Measurements from ENCODE around the gene SKOR1. TPM values are rescaled to one million over a fixed set of nuclear protein-coding genes. Genes with fewer than 3 reads are reported as not detected.

The SKOR1 gene
- total and polyA plus RNA-seq, 2 donors (not counting 1 experiment from before 2014, with no cell fraction given): 0.01 to 0.17 TPM

DNA sequence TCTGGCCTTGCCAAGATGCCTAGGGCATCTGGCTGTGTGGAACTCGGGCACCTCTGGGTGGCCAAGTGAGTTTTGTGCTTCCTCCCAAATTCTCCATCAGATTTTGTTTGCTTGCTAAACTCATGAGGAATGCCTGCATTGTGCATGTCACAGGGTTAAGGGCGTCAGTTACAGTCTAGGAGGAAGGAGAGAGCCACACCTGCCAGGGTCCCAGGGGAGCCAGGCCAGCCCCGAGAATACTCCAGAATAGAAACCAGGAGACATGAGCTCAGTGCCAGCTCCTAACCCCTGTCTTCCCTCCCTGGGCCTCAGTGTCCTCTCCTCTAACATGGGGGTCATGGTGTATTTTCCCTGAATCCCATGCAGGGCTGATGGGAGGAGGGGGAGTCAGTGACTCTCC, 22.0 kb upstream of the SKOR1 start:
- Histone ChIP-seq H3K4me1 (ENCODE audit: control insufficient read depth, extremely low read depth, insufficient read depth, low read length) (no peaks in the 10 kb centered on the region), H3K79me2 (ENCODE audit: control insufficient read depth, insufficient read depth, low read length) (no peaks in the 10 kb centered on the region), H3K4me3 (replicated peaks in 1 of 4; ENCODE audit: control extremely low read depth in 1 of 4, insufficient read depth in 1 of 4, low read depth in 3 of 4, low read length in 4 of 4) (no peak overlapping the region), H4K20me1 (ENCODE audit: control insufficient read depth, extremely low read depth, insufficient read depth, low read length) (no peaks in the 10 kb centered on the region), H3K4me2 (ENCODE audit: extremely low read depth, insufficient read depth, low read length) (no peak overlapping the region), H3K27me3 (ENCODE audit: control insufficient read depth, insufficient read depth, low read length) (no peaks in the 10 kb centered on the region), H3K9me3 (ENCODE audit: control insufficient read depth, insufficient read depth, low read depth, low read length) (no peaks in the 10 kb centered on the region), H2AFZ (ENCODE audit: low read length) (no peak overlapping the region), H3K36me3 (ENCODE audit: control insufficient read depth, insufficient read depth, low read length) (no peaks in the 10 kb centered on the region), H3K27ac (ENCODE audit: insufficient read depth, low read length) (no peak overlapping the region), H3K9ac (ENCODE audit: insufficient read depth, low read length) (no peak overlapping the region)
- no peak for DNase-seq (ENCODE audit: low read depth in 2 of 2)
- TF ChIP-seq EZH2 (IDR thresholded peaks at IDR 0.05; ENCODE audit: low read length, missing control alignments): no peak
- TF ChIP-seq, protein P1, sequence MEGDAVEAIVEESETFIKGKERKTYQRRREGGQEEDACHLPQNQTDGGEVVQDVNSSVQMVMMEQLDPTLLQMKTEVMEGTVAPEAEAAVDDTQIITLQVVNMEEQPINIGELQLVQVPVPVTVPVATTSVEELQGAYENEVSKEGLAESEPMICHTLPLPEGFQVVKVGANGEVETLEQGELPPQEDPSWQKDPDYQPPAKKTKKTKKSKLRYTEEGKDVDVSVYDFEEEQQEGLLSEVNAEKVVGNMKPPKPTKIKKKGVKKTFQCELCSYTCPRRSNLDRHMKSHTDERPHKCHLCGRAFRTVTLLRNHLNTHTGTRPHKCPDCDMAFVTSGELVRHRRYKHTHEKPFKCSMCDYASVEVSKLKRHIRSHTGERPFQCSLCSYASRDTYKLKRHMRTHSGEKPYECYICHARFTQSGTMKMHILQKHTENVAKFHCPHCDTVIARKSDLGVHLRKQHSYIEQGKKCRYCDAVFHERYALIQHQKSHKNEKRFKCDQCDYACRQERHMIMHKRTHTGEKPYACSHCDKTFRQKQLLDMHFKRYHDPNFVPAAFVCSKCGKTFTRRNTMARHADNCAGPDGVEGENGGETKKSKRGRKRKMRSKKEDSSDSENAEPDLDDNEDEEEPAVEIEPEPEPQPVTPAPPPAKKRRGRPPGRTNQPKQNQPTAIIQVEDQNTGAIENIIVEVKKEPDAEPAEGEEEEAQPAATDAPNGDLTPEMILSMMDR (conservative IDR thresholded peaks at IDR 0.05 in 1 of 2, IDR thresholded peaks at IDR 0.05 in 1 of 2; ENCODE audit: low read depth in 1 of 2, low read length in 2 of 2): no peak

DNA sequence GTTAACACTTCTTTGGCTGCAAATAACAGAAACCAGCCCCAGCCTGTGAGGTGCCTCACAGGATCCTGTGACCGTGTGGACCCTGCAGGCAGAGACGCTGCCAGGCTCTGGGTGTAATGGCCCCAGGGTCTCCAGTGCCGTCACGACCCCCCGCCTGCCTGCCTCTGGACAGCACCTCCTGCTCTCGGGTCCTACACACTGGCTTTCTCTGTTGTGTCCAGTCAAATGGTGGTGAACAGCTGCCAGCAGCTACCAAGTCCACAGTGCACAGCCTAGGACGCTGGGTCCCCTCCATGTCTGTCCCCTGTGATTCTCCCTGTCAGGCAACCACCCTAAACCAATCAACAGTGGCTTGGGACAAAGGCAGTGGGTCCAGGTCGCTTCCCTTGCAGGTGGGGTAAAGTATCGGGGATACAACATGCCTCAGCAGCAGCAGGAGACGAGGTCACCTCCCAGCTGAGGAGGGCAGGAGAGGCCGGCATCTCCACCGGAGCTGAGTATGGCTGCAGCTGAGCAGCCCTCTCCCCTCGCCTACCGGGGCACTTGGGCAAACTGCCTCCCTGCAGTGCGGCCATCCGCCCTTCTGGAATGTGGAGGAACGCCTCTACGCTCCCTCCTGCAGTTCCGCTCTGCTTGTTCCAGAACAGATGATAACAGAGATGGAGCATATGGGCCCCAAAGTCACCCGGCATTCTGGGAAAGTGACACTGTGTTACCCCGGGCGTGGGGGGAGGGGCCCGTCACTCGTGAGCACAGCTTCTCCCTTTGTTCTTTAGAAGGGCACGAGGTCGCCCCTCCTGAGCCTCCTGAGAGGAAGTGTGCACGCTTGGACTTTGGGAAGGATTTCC, 21.1 kb upstream of the SKOR1 start:
- Histone ChIP-seq H3K9me3 (ENCODE audit: control insufficient read depth, insufficient read depth, low read depth, low read length) (no peaks in the 10 kb centered on the region), H3K27me3 (ENCODE audit: control insufficient read depth, insufficient read depth, low read length) (no peaks in the 10 kb centered on the region), H3K4me1 (ENCODE audit: control insufficient read depth, extremely low read depth, insufficient read depth, low read length) (no peaks in the 10 kb centered on the region), H4K20me1 (ENCODE audit: control insufficient read depth, extremely low read depth, insufficient read depth, low read length) (no peaks in the 10 kb centered on the region), H3K4me3 (replicated peaks in 1 of 4; ENCODE audit: control extremely low read depth in 1 of 4, insufficient read depth in 1 of 4, low read depth in 3 of 4, low read length in 4 of 4) (no peak overlapping the region), H3K9ac (ENCODE audit: insufficient read depth, low read length) (no peak overlapping the region), H3K79me2 (ENCODE audit: control insufficient read depth, insufficient read depth, low read length) (no peaks in the 10 kb centered on the region), H3K36me3 (ENCODE audit: control insufficient read depth, insufficient read depth, low read length) (no peaks in the 10 kb centered on the region), H2AFZ (ENCODE audit: low read length) (no peak overlapping the region), H3K27ac (ENCODE audit: insufficient read depth, low read length) (no peak overlapping the region), H3K4me2 (ENCODE audit: extremely low read depth, insufficient read depth, low read length) (no peak overlapping the region)
- no peak for DNase-seq (ENCODE audit: low read depth in 2 of 2)
- no peak for TF ChIP-seq EZH2 (IDR thresholded peaks at IDR 0.05; ENCODE audit: low read length, missing control alignments)
- TF ChIP-seq, protein P1 (conservative IDR thresholded peaks at IDR 0.05 in 1 of 2, IDR thresholded peaks at IDR 0.05 in 1 of 2; ENCODE audit: low read depth in 1 of 2, low read length in 2 of 2): no peak

DNA sequence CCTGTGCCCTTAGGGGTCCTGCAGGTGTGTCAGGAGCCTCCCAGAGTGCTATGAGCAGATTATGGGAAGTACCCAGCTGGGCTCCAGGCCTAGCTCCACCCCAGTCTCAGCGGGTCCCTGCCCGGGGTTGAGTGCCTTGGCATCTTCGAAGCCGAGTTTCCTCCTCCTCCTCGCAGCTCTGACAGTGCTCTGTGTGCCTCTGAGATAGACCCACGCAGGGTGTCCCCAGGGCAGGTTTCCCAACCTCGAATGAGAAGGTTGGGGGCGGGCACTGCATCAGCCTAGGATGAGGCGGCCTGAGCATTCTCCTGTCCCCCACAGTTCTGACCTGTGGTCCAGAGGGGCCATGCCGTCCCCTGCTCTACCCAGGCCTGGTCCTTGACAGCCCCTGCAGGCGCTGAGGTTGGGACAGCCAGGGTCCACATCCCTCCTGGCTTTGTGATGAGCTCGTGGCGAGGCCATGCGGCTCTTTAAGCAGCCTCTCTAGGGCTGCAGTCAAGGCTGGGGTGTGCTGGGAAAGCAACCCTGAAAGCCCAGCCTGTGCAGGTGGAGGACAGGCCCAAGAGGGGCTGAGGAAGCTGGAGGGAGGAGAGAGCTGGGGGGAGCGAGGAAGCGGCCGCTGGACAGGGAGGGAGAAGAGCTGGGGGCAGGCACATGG, 20.2 kb upstream of the SKOR1 start:
- Histone ChIP-seq H3K79me2 (ENCODE audit: control insufficient read depth, insufficient read depth, low read length) (no peaks in the 10 kb centered on the region), H3K4me1 (ENCODE audit: control insufficient read depth, extremely low read depth, insufficient read depth, low read length) (no peaks in the 10 kb centered on the region), H3K27ac (ENCODE audit: insufficient read depth, low read length) (no peak overlapping the region), H3K9ac (ENCODE audit: insufficient read depth, low read length) (no peak overlapping the region), H3K36me3 (ENCODE audit: control insufficient read depth, insufficient read depth, low read length) (no peaks in the 10 kb centered on the region), H3K4me2 (ENCODE audit: extremely low read depth, insufficient read depth, low read length) (no peak overlapping the region), H3K27me3 (ENCODE audit: control insufficient read depth, insufficient read depth, low read length) (no peaks in the 10 kb centered on the region), H3K9me3 (ENCODE audit: control insufficient read depth, insufficient read depth, low read depth, low read length) (no peaks in the 10 kb centered on the region), H3K4me3 (replicated peaks in 1 of 4; ENCODE audit: control extremely low read depth in 1 of 4, insufficient read depth in 1 of 4, low read depth in 3 of 4, low read length in 4 of 4) (no peak overlapping the region), H4K20me1 (ENCODE audit: control insufficient read depth, extremely low read depth, insufficient read depth, low read length) (no peaks in the 10 kb centered on the region), H2AFZ (ENCODE audit: low read length) (no peak overlapping the region)
- TF ChIP-seq, protein P1 (conservative IDR thresholded peaks at IDR 0.05 in 1 of 2, IDR thresholded peaks at IDR 0.05 in 1 of 2; ENCODE audit: low read depth in 1 of 2, low read length in 2 of 2): no peak
- no peak for DNase-seq (ENCODE audit: low read depth in 2 of 2)

Data from fibroblast of lung (primary cell).